GM06990 (cell line): ENCODE results near the gene MFAP1.
"Not testable (repeated sequence)": the region's sequence is repeated elsewhere in the genome, so short reads cannot be mapped to it uniquely, and the experiment has no call there.

ENCODE experiments used
- DNase-seq: peaks from one replicate; pipeline ENCODE4 v3.0.0-alpha.2; 2011; ENCODE audit not compliant: insufficient read length; ENCODE audit errors: extremely low read depth
- H3K27me3 ChIP-seq: replicated peaks from 2 replicates; pipeline ENCODE4 v1.6.0; 2011; ENCODE audit warnings: low read length; ENCODE audit not compliant: control insufficient read depth, insufficient read depth
- H3K36me3 ChIP-seq: 2 replicates; pipeline ENCODE4 v1.5.1; 2011; ENCODE audit warnings: low read length; ENCODE audit not compliant: control insufficient read depth, insufficient read depth
- H3K4me3 ChIP-seq: replicated peaks from 2 replicates; pipeline ENCODE4 v1.5.1; 2011; ENCODE audit warnings: low read depth, mild to moderate bottlenecking, control low read depth, low read length
- TF ChIP-seq, protein P1 (sequence below): IDR thresholded peaks from 2 replicates; pipeline ENCODE4 v1.5.1; 2011; ENCODE audit warnings: low read length, control low read depth, mild to moderate bottlenecking, inconsistent platforms; ENCODE audit not compliant: insufficient read depth, poor library complexity, severe bottlenecking

Gene MFAP1

DNA sequence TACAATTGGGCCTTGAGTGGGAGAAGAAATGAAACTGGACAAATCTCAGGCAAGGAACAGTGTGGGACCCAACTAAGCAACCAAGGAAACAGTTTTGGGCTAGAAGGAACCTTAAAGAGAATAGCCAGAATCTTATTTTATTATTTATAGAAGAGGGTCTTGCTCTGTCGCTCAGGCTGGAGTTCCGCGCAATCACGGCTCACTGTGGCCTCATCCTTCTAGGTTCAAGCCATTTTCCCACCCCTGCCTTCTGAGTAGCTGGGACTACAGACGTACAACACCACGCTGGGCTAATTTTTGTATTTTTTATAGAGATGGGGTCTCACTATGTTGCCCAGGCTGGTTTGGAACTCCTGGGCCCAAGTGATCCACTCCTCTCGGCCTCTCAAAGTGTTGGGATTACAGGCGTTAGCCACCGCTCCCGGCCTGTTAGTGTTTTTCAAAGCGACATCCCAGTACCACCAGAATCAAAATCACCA lies 1.6 kb upstream of the MFAP1 start:
- TF ChIP-seq, protein P1, sequence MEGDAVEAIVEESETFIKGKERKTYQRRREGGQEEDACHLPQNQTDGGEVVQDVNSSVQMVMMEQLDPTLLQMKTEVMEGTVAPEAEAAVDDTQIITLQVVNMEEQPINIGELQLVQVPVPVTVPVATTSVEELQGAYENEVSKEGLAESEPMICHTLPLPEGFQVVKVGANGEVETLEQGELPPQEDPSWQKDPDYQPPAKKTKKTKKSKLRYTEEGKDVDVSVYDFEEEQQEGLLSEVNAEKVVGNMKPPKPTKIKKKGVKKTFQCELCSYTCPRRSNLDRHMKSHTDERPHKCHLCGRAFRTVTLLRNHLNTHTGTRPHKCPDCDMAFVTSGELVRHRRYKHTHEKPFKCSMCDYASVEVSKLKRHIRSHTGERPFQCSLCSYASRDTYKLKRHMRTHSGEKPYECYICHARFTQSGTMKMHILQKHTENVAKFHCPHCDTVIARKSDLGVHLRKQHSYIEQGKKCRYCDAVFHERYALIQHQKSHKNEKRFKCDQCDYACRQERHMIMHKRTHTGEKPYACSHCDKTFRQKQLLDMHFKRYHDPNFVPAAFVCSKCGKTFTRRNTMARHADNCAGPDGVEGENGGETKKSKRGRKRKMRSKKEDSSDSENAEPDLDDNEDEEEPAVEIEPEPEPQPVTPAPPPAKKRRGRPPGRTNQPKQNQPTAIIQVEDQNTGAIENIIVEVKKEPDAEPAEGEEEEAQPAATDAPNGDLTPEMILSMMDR = no peak
- no peak overlapping the region for H3K4me3 ChIP-seq
- H3K27me3 ChIP-seq = no peaks in the 10 kb centered on the region
- no peaks in the 10 kb centered on the region for H3K36me3 ChIP-seq
- DNase-seq = no peak

DNA sequence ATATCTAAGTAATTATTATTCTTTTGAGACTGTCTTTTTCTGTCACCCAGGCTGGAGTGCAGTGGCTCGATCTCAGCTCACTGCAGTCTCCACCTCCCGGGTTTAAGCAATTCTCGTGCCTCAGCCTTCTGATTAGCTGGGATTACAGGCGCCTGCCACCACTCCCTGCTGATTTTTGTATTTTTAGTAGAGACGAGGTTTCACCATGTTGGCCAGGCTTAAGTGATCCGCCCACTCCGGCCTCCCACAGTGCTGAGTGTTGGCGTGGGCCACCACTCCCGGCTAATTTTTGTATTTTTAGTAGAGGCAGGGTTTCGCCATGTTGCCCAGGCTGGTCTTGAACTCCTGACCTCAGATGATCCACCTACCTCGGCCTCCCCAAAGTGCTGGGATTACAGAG lies 815 bp upstream of the MFAP1 start:
- not testable (repeated sequence) for H3K27me3 ChIP-seq, DNase-seq, H3K36me3 ChIP-seq, H3K4me3 ChIP-seq

DNA sequence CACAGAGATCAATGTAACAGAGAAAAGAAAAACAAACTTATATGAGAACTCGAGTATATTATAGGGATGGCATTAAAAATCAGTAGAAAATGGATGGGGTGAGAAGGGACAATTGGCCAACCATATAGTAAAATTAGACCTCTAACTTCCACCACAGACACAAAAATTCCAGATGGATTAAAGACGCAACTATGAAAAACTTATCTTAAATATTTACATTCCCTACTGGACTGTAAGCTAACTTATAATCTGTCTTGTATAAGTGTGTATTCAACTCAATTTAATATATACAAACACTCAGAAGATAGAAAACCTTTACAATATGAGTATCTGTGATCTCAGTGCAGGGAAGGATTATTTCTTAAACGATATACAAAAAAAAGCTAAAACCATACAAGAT lies 3.0 kb downstream of the MFAP1 start:
- Histone ChIP-seq H3K4me3 (no peak overlapping the region), H3K27me3 (no peaks in the 10 kb centered on the region), H3K36me3 (peaks cover 4% of the 10 kb centered on the region)
- DNase-seq = no peak
- TF ChIP-seq, protein P1 = no peak

DNA sequence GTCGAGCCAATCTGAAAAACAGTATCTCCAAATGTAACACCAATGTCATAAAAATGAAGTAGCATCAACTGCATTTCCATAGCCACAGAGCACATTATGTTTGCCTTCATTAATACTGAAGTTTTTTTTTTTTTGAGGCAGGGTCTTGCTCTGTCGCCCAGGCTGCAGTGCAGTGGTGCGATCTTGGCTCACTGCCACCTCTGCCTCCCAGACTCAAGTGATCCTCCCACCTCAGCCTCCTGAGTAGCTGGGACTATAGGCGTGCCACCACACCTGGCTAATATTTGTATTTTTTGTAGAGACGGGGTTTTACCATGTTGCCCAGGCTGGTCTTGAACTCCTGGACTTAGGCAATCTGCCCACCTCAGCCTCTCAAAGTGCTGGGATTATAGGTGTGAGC lies 9.4 kb downstream of the MFAP1 start:
- DNase-seq, H3K27me3 ChIP-seq, H3K4me3 ChIP-seq: not testable (repeated sequence)
- peaks cover 17% of the 10 kb centered on the region for H3K36me3 ChIP-seq

DNA sequence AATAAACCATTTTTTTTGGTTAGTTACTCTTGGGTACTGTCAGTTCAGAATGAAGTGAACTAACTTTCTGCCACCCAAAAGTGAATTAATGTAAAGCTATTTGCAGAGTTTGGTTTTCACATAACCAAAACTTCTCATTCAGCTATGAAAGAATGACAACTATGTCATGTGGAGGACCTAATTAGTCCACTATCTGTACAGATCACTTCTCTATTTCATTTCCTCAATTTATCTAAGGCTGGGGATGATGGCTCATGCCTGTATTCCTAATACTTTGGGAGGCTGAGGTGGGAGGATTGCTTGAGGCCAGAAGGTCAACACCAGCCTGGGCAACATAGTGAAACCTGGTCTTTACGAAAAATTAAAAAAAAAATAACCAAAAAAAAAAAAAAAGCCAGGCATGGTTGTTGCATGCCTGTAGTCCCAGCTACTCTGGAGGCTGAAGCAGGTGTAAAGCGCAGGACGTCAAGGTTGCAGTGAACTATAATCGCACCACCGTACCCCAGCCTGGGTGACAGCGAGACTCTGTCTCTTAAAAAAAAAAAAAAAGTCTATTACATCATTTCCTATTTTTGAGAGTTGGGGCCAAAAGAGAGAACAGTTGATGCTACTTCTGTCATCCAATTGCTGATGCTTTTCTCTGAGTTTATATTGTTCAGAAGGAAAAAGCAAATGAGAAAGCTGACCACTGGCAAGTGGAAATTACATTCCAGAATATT lies 15.4 kb downstream of the MFAP1 start:
- TF ChIP-seq, protein P1 = no peak
- peaks cover 21% of the 10 kb centered on the region for H3K36me3 ChIP-seq
- H3K27me3 ChIP-seq = no peaks in the 10 kb centered on the region
- no peak overlapping the region for H3K4me3 ChIP-seq
- peak; percentile 70 for DNase-seq

DNA sequence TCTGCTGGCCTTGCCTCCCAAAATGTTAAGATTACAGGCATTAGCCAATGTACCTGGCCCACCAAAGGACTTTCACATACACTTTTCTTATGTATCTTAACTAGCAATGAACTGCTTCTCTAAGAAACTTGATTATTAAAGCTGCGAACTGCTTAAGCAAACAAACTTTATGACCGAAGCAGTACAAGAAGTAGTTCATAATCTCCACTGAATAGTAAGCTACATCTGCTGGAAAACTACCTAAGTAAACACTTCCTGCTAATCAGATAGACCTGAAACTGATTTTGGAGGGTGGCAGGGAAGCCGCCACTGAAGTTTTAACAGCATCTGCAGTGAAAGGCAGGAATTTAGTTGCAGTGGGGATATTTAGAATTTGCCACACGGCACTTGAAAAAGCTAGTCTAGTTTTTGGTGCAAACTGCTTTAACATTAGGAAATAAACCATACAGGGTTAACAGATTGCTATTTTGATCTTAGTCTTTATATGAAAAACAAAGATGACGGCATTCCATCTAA lies 16.0 kb downstream of the MFAP1 start:
- no peak for DNase-seq
- H3K36me3 ChIP-seq = peaks cover 20% of the 10 kb centered on the region
- no peaks in the 10 kb centered on the region for H3K27me3 ChIP-seq
- no peak overlapping the region for H3K4me3 ChIP-seq
- TF ChIP-seq, protein P1 = no peak

DNA sequence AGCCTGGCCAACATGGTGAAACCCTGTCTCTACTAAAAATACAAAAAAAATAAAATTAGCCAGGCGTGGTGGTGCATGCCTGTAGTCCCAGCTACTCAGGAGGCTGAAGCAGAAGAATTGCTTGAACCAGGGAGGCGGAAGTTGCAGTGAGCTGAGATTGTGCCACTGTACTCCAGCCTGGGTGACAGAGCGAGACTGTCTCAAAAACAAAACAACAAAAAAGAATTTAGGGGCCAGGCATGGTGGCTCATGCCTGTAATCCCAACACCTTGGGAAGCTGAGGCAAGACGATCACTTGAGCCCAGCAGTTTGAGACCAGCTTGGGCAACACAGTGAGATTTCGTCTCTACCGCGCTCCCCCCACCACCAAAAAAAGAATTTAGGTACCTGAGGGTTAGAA lies 21.8 kb downstream of the MFAP1 start:
- peaks cover 20% of the 10 kb centered on the region for H3K36me3 ChIP-seq
- DNase-seq, H3K27me3 ChIP-seq, H3K4me3 ChIP-seq: not testable (repeated sequence)
